ENCODE measurements around the gene RFX3.

RFX3 gene

GRCh38 chr9:3478549-3478953 is 47.2 kb downstream of the RFX3 start:
- H3K4me3 ChIP-seq (ENCODE audit: low read length) = peak overlapping the region; percentile 64; the same call in 1 of the 2 replicates
- no peak for TF ChIP-seq ZNF274 (IDR thresholded peaks at IDR 0.05; ENCODE audit: low read depth, low read length)

GRCh38 chr9:3477236-3477834 is 48.5 kb downstream of the RFX3 start:
- H3K4me3 ChIP-seq (ENCODE audit: low read length) = no peak overlapping the region; the same call in 1 of the 2 replicates

GRCh38 chr9:3475300-3476020 is 50.3 kb downstream of the RFX3 start:
- H3K4me3 ChIP-seq (ENCODE audit: low read length) = no peak overlapping the region; the same call in 1 of the 2 replicates

More at GRCh38 chr9:3477236-3477834, 48.5 kb downstream of the RFX3 start:
- no peak for TF ChIP-seq ZNF274 (IDR thresholded peaks at IDR 0.05; ENCODE audit: low read depth, low read length)

GRCh38 chr9:3474821-3475220 is 51.0 kb downstream of the RFX3 start:
- TF ChIP-seq ZNF274 (IDR thresholded peaks at IDR 0.05; ENCODE audit: low read depth, low read length) = no peak
- H3K4me3 ChIP-seq (ENCODE audit: low read length) = peak overlapping the region; percentile 16; the same call in 1 of the 2 replicates

More at GRCh38 chr9:3475300-3476020, 50.3 kb downstream of the RFX3 start:
- no peak for TF ChIP-seq ZNF274 (IDR thresholded peaks at IDR 0.05; ENCODE audit: low read depth, low read length)

DNA sequence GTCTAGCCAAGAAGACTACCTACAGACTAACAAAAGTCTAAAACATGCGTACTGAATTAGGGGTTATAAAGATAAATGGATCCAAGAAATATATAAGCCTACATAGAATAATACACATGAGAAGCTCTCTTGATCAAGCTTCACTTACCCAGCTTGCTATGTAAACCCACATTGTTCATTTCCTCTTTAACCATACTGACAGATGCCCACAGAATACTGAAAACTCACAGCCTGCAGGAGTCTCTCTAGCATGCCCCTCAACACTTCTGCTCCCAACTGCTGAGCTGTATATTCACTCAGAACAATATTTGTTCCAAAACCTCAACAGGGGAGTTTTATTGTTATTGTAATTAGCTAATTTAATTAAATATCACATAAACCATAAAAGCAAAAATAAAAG is 52.4 kb downstream of the RFX3 start:
- no peak for TF ChIP-seq ZNF274 (IDR thresholded peaks at IDR 0.05; ENCODE audit: low read depth, low read length)
- no peak overlapping the region for H3K4me3 ChIP-seq (ENCODE audit: low read length)

DNA sequence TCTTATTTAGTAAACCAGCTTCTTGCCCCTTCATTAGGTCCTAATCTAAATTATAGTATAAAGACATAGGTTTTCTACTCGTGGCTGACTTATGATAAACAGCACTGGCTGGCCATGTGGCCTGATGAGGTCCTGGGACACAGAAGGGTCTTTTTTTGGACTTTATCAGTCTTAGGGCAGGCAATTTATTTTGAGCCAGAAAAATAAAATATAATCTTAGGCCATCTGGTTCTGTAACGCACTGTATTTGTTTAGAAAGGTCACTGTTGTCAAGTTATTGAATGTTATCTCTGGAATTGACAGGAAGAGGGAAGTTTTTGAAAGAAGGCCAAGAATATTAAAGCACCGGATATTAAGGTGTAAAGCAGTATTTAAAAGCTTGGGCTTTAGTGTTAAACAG is 53.9 kb downstream of the RFX3 start:
- H3K4me3 ChIP-seq (ENCODE audit: low read length) = no peak overlapping the region
- TF ChIP-seq ZNF274 (IDR thresholded peaks at IDR 0.05; ENCODE audit: low read depth, low read length) = no peak

GRCh38 chr9:3468421-3469205 is 57.2 kb downstream of the RFX3 start:
- no peak for TF ChIP-seq ZNF274 (IDR thresholded peaks at IDR 0.05; ENCODE audit: low read depth, low read length)
- H3K4me3 ChIP-seq (ENCODE audit: low read length) = no peak overlapping the region

- no peak for TF ChIP-seq ZNF274 (IDR thresholded peaks at IDR 0.05; ENCODE audit: low read depth, low read length)
- no peak overlapping the region for H3K4me3 ChIP-seq (ENCODE audit: low read length)
These were observed 58.1 kb downstream of the RFX3 start for GRCh38 chr9:3467593-3468219.

- no peak for TF ChIP-seq ZNF274 (IDR thresholded peaks at IDR 0.05; ENCODE audit: low read depth, low read length)
- no peak overlapping the region for H3K4me3 ChIP-seq (ENCODE audit: low read length)
These were observed 61.7 kb downstream of the RFX3 start for GRCh38 chr9:3464033-3464638.

- no peak for TF ChIP-seq ZNF274 (IDR thresholded peaks at IDR 0.05; ENCODE audit: low read depth, low read length)
- H3K4me3 ChIP-seq (ENCODE audit: low read length) = no peak overlapping the region
These were observed 66.9 kb downstream of the RFX3 start for GRCh38 chr9:3458806-3459475.

DNA sequence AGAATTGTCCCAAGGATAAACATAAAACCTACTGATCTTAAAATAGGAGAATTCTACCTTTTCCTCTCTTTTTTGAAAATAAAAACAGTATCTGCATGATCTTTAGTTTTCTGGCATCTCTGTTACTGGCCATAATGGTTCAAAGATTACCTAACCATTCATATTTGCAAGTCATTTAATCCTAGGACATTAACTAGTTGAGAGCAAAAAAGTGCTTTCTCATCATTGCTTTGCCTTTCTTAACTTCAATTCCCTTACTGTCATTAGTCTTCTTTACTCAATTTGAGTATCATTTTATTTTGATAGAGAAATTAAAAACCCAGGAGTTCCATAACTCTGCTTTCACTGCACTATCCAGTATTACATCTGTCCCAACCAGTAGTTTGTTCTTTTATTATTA is 68.6 kb downstream of the RFX3 start:
- TF ChIP-seq ZNF274 (IDR thresholded peaks at IDR 0.05; ENCODE audit: low read depth, low read length) = no peak
- H3K4me3 ChIP-seq (ENCODE audit: low read length) = no peak overlapping the region

GRCh38 chr9:3455717-3456116 is 70.1 kb downstream of the RFX3 start:
- no peak for TF ChIP-seq ZNF274 (IDR thresholded peaks at IDR 0.05; ENCODE audit: low read depth, low read length)
- H3K4me3 ChIP-seq (ENCODE audit: low read length) = no peak overlapping the region

DNA sequence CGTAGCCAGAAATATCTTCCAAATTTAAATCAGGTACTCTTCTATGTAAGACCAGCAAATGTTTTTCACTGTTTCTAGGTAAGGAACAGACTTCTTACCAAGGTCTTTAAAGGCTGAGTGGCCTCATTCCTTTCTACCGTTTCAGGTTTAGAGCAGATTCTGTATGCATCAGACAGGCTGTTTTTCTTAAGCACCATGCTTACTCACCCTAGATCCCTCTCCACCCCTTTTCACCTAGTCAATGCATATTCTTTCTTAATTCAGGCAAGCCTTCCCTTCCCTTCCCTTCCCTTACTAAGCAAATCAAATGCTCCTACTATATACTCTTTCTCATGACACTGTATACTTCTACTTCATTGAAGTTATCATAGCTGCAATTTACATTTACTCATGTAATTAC is 70.7 kb downstream of the RFX3 start:
- no peak for TF ChIP-seq ZNF274 (IDR thresholded peaks at IDR 0.05; ENCODE audit: low read depth, low read length)
- H3K4me3 ChIP-seq (ENCODE audit: low read length) = no peak overlapping the region

Data from GM08714 (cell line).